WTC11 (cell line): ENCODE results near the gene TRIM65. TPM values are rescaled to one million over a fixed set of nuclear protein-coding genes. Genes with fewer than 3 reads are reported as not detected.
A peak's percentile ranks its signal among the peaks of the same experiment; 100 is the strongest.

Experiments
- CREM ChIP-seq: sonication (generic); formaldehyde crosslinking; IDR thresholded peaks from 2 replicates; pipeline ENCODE4 v1.8.1; 2022; ENCODE audit warnings: mild to moderate bottlenecking, missing genetic modification reagents, moderate library complexity
- ELF4 ChIP-seq: sonication (generic); formaldehyde crosslinking; IDR thresholded peaks from 2 replicates; pipeline ENCODE4 v1.8.1; 2022; ENCODE audit warnings: low read depth, mild to moderate bottlenecking, moderate library complexity, missing genetic modification reagents
- ESRRA ChIP-seq: sonication (generic); formaldehyde crosslinking; IDR thresholded peaks from 2 replicates; pipeline ENCODE4 v1.8.1; 2022; ENCODE audit warnings: mild to moderate bottlenecking, missing genetic modification reagents, borderline replicate concordance
- ETV6 ChIP-seq: sonication (generic); formaldehyde crosslinking; IDR thresholded peaks from 2 replicates; pipeline ENCODE4 v1.8.1; 2022; ENCODE audit warnings: mild to moderate bottlenecking, missing genetic modification reagents
- FOXK1 ChIP-seq: sonication (generic); formaldehyde crosslinking; IDR thresholded peaks from 2 replicates; pipeline ENCODE4 v1.8.0; 2022; ENCODE audit warnings: mild to moderate bottlenecking, moderate library complexity, missing genetic modification reagents
- GRHL2 ChIP-seq: fragments of 250-450 bp; sonication (Bioruptor Pico); IDR thresholded peaks from 2 replicates; pipeline ENCODE4 v1.8.0; 2022; ENCODE audit warnings: mild to moderate bottlenecking, moderate library complexity; ENCODE audit not compliant: insufficient replicate concordance, severe bottlenecking
- IRF2 ChIP-seq: sonication (generic); formaldehyde crosslinking; IDR thresholded peaks from 2 replicates; pipeline ENCODE4 v1.8.0; 2022; ENCODE audit warnings: low read depth, missing genetic modification reagents, borderline replicate concordance
- JAZF1 ChIP-seq: fragments of 250-450 bp; sonication (Bioruptor Pico); IDR thresholded peaks from 2 replicates; pipeline ENCODE4 v1.9.0; 2021; ENCODE audit warnings: moderate library complexity, mild to moderate bottlenecking, inconsistent platforms
- JUN ChIP-seq: sonication (generic); formaldehyde crosslinking; IDR thresholded peaks from 2 replicates; pipeline ENCODE4 v1.8.0; 2023; ENCODE audit warnings: mild to moderate bottlenecking, missing genetic modification reagents
- NFATC4 ChIP-seq: fragments of 250-450 bp; sonication (Bioruptor Pico); IDR thresholded peaks from 2 replicates; pipeline ENCODE4 v1.9.0; 2021; ENCODE audit warnings: mild to moderate bottlenecking
- NFE2L1 ChIP-seq: sonication (generic); formaldehyde crosslinking; IDR thresholded peaks from 2 replicates; pipeline ENCODE4 v1.8.1; 2023; ENCODE audit warnings: missing genetic modification reagents
- NR1H2 ChIP-seq: sonication (generic); formaldehyde crosslinking; IDR thresholded peaks from 2 replicates; pipeline ENCODE4 v1.9.0; 2021; ENCODE audit warnings: mild to moderate bottlenecking, moderate library complexity, missing genetic modification reagents
- NR3C1 ChIP-seq: sonication (generic); formaldehyde crosslinking; conservative IDR thresholded peaks from 2 replicates; pipeline ENCODE4 v1.8.1; 2023; ENCODE audit warnings: low read depth, mild to moderate bottlenecking, missing genetic modification reagents
- OVOL2 ChIP-seq: fragments of 250-450 bp; sonication (Bioruptor Pico); IDR thresholded peaks from 2 replicates; pipeline ENCODE4 v1.9.0; 2021; ENCODE audit warnings: mild to moderate bottlenecking, borderline replicate concordance
- PREB ChIP-seq: sonication (generic); formaldehyde crosslinking; IDR thresholded peaks from 2 replicates; pipeline ENCODE4 v1.8.1; 2022; ENCODE audit warnings: mild to moderate bottlenecking, missing genetic modification reagents, moderate library complexity, borderline replicate concordance
- RORB ChIP-seq: fragments of 250-450 bp; sonication (Bioruptor Pico); IDR thresholded peaks from 2 replicates; pipeline ENCODE4 v1.9.0; 2021; ENCODE audit warnings: mild to moderate bottlenecking
- SMAD4 ChIP-seq: sonication (generic); formaldehyde crosslinking; IDR thresholded peaks from 2 replicates; pipeline ENCODE4 v1.8.0; 2022; ENCODE audit warnings: mild to moderate bottlenecking, missing genetic modification reagents
- TEAD4 ChIP-seq: sonication (generic); formaldehyde crosslinking; IDR thresholded peaks from 2 replicates; pipeline ENCODE4 v1.8.0; 2022; ENCODE audit warnings: mild to moderate bottlenecking, missing genetic modification reagents
- TP53 ChIP-seq: sonication (generic); formaldehyde crosslinking; IDR thresholded peaks from 2 replicates; pipeline ENCODE4 v1.8.1; 2023; ENCODE audit warnings: mild to moderate bottlenecking, missing genetic modification reagents
- ZBTB21 ChIP-seq: sonication (generic); formaldehyde crosslinking; IDR thresholded peaks from 2 replicates; pipeline ENCODE4 v1.8.1; 2023; ENCODE audit warnings: mild to moderate bottlenecking, missing genetic modification reagents, borderline replicate concordance
- ZNF416 ChIP-seq: fragments of 250-450 bp; sonication (Bioruptor Pico); IDR thresholded peaks from 2 replicates; pipeline ENCODE4 v1.9.0; 2021; ENCODE audit warnings: mild to moderate bottlenecking, inconsistent platforms
- total RNA-seq: library from RNA; stranded (reverse); gene quantifications from 3 replicates; pipeline ENCODE4 v1.2.3, GENCODE V29; 2021
- TF ChIP-seq, protein P1 (sequence below): sonication (generic); formaldehyde crosslinking; IDR thresholded peaks from 2 replicates; pipeline ENCODE4 v1.8.0; 2022; ENCODE audit warnings: mild to moderate bottlenecking, missing genetic modification reagents
- TF ChIP-seq, protein P2 (sequence below): sonication (generic); formaldehyde crosslinking; IDR thresholded peaks from 2 replicates; pipeline ENCODE4 v1.8.1; 2023; ENCODE audit warnings: mild to moderate bottlenecking, missing genetic modification reagents
- TF ChIP-seq, protein P3 (sequence below): sonication (generic); formaldehyde crosslinking; IDR thresholded peaks from 2 replicates; pipeline ENCODE4 v1.8.1; 2023; ENCODE audit warnings: mild to moderate bottlenecking, missing genetic modification reagents, moderate library complexity
- TF ChIP-seq, protein P4 (sequence below): fragments of 250-450 bp; sonication (Bioruptor Pico); IDR thresholded peaks from 2 replicates; pipeline ENCODE4 v1.9.0; 2021; ENCODE audit warnings: mild to moderate bottlenecking, borderline replicate concordance
- TF ChIP-seq, protein P5 (sequence below): sonication (generic); formaldehyde crosslinking; conservative IDR thresholded peaks from 2 replicates; pipeline ENCODE4 v1.8.1; 2022; ENCODE audit warnings: mild to moderate bottlenecking, missing genetic modification reagents
- TF ChIP-seq, protein P6 (sequence below): sonication (generic); formaldehyde crosslinking; IDR thresholded peaks from 2 replicates; pipeline ENCODE4 v1.8.1; 2023; ENCODE audit warnings: mild to moderate bottlenecking, missing genetic modification reagents, borderline replicate concordance

Gene TRIM65
- total RNA-seq, 1 experiment from 2014 or later, result 56.4 TPM

GRCh38 chr17:75845058-75845711, 51.6 kb downstream of the TRIM65 start (continued):
- TF ChIP-seq ZBTB21 (CRISPR knock-in tag) (no peak), NR3C1 (CRISPR knock-in tag) (no peak), JUN (CRISPR knock-in tag) (no peak), ETV6 (CRISPR knock-in tag) (0 out of 2 replicates have a peak, but pooled peaks have one; percentile 2), NR1H2 (no peak), PREB (CRISPR knock-in tag) (no peak), FOXK1 (CRISPR knock-in tag) (no peak), GRHL2 (CRISPR knock-in tag) (no peak), JAZF1 (CRISPR knock-in tag) (no peak), RORB (CRISPR knock-in tag) (no peak), IRF2 (no peak), ELF4 (CRISPR knock-in tag) (no peak), OVOL2 (no peak), ESRRA (CRISPR knock-in tag) (no peak), TP53 (CRISPR knock-in tag) (no peak), NFE2L1 (CRISPR knock-in tag) (no peak), CREM (CRISPR knock-in tag) (no peak), ZNF416 (CRISPR knock-in tag) (no peak), NFATC4 (CRISPR knock-in tag) (no peak), TEAD4 (CRISPR knock-in tag) (no peak), SMAD4 (CRISPR knock-in tag) (no peak)
- TF ChIP-seq, protein P1, sequence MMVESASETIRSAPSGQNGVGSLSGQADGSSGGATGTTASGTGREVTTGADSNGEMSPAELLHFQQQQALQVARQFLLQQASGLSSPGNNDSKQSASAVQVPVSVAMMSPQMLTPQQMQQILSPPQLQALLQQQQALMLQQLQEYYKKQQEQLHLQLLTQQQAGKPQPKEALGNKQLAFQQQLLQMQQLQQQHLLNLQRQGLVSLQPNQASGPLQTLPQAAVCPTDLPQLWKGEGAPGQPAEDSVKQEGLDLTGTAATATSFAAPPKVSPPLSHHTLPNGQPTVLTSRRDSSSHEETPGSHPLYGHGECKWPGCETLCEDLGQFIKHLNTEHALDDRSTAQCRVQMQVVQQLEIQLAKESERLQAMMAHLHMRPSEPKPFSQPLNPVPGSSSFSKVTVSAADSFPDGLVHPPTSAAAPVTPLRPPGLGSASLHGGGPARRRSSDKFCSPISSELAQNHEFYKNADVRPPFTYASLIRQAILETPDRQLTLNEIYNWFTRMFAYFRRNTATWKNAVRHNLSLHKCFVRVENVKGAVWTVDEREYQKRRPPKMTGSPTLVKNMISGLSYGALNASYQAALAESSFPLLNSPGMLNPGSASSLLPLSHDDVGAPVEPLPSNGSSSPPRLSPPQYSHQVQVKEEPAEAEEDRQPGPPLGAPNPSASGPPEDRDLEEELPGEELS (CRISPR knock-in tag), result no peak
- TF ChIP-seq, protein P2, sequence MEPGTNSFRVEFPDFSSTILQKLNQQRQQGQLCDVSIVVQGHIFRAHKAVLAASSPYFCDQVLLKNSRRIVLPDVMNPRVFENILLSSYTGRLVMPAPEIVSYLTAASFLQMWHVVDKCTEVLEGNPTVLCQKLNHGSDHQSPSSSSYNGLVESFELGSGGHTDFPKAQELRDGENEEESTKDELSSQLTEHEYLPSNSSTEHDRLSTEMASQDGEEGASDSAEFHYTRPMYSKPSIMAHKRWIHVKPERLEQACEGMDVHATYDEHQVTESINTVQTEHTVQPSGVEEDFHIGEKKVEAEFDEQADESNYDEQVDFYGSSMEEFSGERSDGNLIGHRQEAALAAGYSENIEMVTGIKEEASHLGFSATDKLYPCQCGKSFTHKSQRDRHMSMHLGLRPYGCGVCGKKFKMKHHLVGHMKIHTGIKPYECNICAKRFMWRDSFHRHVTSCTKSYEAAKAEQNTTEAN, result no peak
- TF ChIP-seq, protein P3, sequence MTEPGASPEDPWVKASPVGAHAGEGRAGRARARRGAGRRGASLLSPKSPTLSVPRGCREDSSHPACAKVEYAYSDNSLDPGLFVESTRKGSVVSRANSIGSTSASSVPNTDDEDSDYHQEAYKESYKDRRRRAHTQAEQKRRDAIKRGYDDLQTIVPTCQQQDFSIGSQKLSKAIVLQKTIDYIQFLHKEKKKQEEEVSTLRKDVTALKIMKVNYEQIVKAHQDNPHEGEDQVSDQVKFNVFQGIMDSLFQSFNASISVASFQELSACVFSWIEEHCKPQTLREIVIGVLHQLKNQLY, result no peak
- TF ChIP-seq, protein P4, sequence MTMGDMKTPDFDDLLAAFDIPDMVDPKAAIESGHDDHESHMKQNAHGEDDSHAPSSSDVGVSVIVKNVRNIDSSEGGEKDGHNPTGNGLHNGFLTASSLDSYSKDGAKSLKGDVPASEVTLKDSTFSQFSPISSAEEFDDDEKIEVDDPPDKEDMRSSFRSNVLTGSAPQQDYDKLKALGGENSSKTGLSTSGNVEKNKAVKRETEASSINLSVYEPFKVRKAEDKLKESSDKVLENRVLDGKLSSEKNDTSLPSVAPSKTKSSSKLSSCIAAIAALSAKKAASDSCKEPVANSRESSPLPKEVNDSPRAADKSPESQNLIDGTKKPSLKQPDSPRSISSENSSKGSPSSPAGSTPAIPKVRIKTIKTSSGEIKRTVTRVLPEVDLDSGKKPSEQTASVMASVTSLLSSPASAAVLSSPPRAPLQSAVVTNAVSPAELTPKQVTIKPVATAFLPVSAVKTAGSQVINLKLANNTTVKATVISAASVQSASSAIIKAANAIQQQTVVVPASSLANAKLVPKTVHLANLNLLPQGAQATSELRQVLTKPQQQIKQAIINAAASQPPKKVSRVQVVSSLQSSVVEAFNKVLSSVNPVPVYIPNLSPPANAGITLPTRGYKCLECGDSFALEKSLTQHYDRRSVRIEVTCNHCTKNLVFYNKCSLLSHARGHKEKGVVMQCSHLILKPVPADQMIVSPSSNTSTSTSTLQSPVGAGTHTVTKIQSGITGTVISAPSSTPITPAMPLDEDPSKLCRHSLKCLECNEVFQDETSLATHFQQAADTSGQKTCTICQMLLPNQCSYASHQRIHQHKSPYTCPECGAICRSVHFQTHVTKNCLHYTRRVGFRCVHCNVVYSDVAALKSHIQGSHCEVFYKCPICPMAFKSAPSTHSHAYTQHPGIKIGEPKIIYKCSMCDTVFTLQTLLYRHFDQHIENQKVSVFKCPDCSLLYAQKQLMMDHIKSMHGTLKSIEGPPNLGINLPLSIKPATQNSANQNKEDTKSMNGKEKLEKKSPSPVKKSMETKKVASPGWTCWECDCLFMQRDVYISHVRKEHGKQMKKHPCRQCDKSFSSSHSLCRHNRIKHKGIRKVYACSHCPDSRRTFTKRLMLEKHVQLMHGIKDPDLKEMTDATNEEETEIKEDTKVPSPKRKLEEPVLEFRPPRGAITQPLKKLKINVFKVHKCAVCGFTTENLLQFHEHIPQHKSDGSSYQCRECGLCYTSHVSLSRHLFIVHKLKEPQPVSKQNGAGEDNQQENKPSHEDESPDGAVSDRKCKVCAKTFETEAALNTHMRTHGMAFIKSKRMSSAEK (CRISPR knock-in tag), result no peak
- TF ChIP-seq, protein P5, sequence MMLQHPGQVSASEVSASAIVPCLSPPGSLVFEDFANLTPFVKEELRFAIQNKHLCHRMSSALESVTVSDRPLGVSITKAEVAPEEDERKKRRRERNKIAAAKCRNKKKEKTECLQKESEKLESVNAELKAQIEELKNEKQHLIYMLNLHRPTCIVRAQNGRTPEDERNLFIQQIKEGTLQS, result no peak
- TF ChIP-seq, protein P6, sequence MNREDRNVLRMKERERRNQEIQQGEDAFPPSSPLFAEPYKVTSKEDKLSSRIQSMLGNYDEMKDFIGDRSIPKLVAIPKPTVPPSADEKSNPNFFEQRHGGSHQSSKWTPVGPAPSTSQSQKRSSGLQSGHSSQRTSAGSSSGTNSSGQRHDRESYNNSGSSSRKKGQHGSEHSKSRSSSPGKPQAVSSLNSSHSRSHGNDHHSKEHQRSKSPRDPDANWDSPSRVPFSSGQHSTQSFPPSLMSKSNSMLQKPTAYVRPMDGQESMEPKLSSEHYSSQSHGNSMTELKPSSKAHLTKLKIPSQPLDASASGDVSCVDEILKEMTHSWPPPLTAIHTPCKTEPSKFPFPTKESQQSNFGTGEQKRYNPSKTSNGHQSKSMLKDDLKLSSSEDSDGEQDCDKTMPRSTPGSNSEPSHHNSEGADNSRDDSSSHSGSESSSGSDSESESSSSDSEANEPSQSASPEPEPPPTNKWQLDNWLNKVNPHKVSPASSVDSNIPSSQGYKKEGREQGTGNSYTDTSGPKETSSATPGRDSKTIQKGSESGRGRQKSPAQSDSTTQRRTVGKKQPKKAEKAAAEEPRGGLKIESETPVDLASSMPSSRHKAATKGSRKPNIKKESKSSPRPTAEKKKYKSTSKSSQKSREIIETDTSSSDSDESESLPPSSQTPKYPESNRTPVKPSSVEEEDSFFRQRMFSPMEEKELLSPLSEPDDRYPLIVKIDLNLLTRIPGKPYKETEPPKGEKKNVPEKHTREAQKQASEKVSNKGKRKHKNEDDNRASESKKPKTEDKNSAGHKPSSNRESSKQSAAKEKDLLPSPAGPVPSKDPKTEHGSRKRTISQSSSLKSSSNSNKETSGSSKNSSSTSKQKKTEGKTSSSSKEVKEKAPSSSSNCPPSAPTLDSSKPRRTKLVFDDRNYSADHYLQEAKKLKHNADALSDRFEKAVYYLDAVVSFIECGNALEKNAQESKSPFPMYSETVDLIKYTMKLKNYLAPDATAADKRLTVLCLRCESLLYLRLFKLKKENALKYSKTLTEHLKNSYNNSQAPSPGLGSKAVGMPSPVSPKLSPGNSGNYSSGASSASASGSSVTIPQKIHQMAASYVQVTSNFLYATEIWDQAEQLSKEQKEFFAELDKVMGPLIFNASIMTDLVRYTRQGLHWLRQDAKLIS (CRISPR knock-in tag), result no peak
